Upper lobe of right lung (tissue), 1 donor: Measurements from ENCODE around the gene CDH1. TPM values are rescaled to one million over a fixed set of nuclear protein-coding genes. Genes with fewer than 3 reads are reported as not detected.

Source experiments
- ATAC-seq: fragments of 200-7000 bp; cut with Tn5 transposase; one replicate; pipeline ENCODE4 v1.9.1; 2020; ENCODE audit warnings: mild to moderate bottlenecking, moderate library complexity
- DNase-seq: peaks from one replicate; pipeline ENCODE4 v3.0.0-alpha.2; 2020
- H3K27ac ChIP-seq: fragments of 200-600 bp; one replicate; pipeline ENCODE4 v1.8.0; 2022
- H3K27me3 ChIP-seq: fragments of 200-600 bp; one replicate; pipeline ENCODE4 v1.8.0; 2022; ENCODE audit warnings: mild to moderate bottlenecking
- H3K36me3 ChIP-seq: fragments of 200-600 bp; one replicate; pipeline ENCODE4 v1.8.0; 2022
- H3K4me1 ChIP-seq: fragments of 200-600 bp; one replicate; pipeline ENCODE4 v1.8.0; 2022
- H3K4me3 ChIP-seq: fragments of 200-600 bp; one replicate; pipeline ENCODE4 v1.8.0; 2022; ENCODE audit warnings: mild to moderate bottlenecking
- H3K9me3 ChIP-seq: fragments of 200-600 bp; one replicate; pipeline ENCODE4 v1.8.0; 2022
- CTCF ChIP-seq: fragments of 200-600 bp; IDR thresholded peaks from one replicate; pipeline ENCODE4 v1.8.0; 2022; ENCODE audit warnings: antibody characterized with exemption
- intact Hi-C: fragments of 100-400 bp; cut with DNase I; formaldehyde crosslinking; loops from one replicate; pipeline ENCODE4 v1.11.0; 2022
- total RNA-seq: library from RNA; stranded (reverse); fragmentation: NEBNext Ultra II Directional; extraction: Animal tissue kit (Norgen Biotek cat#: 25700); gene quantifications from one replicate; pipeline ENCODE4 v1.2.1, GENCODE V29; 2021
- donor health status: DM: no; HTN: yes; CAD: no; lungs with severe emphysema.

Gene CDH1
- total RNA-seq, 1 donor from 2014 or later: 128 TPM

GRCh38 chr16:68746951-68747350, 9.9 kb downstream of the CDH1 start:
- DNase-seq (no peak), ATAC-seq (no peak)
- Histone ChIP-seq H3K9me3 (no peaks in the 10 kb centered on the region), H3K27me3 (no peaks in the 10 kb centered on the region), H3K27ac (no peak overlapping the region), H3K4me3 (no peak overlapping the region), H3K4me1 (peaks cover 7% of the 10 kb centered on the region), H3K36me3 (no peaks in the 10 kb centered on the region)
- no peak for TF ChIP-seq CTCF
- intact Hi-C loops: no loop called here

DNA sequence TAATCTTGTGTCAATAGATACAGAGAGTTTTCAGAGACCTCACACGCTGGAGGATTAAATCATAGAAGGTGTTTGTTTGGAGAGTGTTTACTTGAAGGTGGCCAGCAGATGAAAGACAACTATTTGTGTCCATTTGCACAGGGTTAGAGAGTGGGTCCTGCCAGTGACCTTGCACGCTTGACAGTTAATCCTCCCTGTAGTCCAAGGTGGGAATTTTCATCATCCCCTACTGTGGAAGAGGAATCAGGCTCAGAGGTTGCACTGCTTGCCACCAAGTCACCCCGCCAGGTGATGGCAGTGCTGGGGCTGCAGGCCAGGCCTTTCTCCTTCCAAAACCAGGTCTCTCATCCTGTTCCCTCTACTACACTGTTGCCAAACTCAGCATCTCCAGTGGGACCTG, 12.3 kb downstream of the CDH1 start:
- TF ChIP-seq CTCF: no peak
- no peak overlapping the region for H3K4me3 ChIP-seq
- H3K36me3 ChIP-seq: no peaks in the 10 kb centered on the region
- ATAC-seq (no peak), DNase-seq (no peak)
- H3K27ac ChIP-seq: no peak overlapping the region
- no peaks in the 10 kb centered on the region for H3K9me3 ChIP-seq
- intact Hi-C loops: no loop called here
- no peaks in the 10 kb centered on the region for H3K27me3 ChIP-seq
- H3K4me1 ChIP-seq: no peaks in the 10 kb centered on the region

DNA sequence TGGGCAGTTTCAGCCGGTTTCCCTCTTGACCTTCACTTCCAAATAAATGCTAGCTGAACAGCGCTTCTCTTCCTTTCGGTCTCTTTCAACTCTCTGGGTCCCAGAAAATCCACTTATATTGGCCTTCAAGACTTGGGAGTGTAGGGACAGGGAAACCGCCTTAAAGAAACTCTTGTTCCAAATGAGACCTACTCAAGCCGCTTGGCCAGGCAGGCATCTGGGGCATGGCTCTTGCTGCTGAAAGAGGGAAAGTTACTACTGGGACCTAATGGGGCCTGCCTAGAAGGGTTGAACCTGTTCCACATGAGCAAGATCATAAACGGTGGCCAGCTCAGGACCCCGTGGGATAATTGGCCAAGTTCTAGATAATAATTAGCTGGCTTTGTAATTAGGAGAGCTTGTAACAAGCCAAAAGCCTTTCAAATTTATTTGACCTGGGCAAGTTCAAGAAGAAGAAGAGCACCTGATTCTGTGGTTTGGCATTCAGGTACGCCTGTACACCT, 13.2 kb downstream of the CDH1 start:
- peak; percentile 29 for ATAC-seq
- no peaks in the 10 kb centered on the region for H3K36me3 ChIP-seq
- intact Hi-C loops: no loop called here
- H3K27ac ChIP-seq: no peak overlapping the region
- H3K4me1 ChIP-seq: no peaks in the 10 kb centered on the region
- H3K4me3 ChIP-seq: no peak overlapping the region
- TF ChIP-seq CTCF: no peak
- no peak for DNase-seq
- no peaks in the 10 kb centered on the region for H3K27me3 ChIP-seq
- H3K9me3 ChIP-seq: no peaks in the 10 kb centered on the region

DNA sequence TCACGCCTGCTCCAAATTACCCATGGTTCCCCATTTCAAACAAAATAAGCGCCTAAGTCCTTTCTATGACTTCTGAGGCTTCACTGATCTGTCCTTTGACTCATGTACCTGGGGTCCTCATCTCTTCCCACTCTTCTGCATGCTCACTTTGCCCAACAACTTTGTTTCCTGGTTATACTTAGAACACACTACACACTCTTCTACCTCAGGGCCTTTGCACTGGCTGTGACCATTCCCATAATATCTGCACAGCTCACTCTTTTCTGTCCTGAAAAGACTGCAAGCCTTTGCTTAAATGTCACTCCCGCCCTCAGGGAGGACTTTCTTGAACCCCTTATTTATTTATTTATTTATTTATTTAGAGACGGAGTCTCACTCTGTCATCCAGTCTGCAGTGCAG, 14.1 kb downstream of the CDH1 start:
- no peak overlapping the region for H3K27ac ChIP-seq

DNA sequence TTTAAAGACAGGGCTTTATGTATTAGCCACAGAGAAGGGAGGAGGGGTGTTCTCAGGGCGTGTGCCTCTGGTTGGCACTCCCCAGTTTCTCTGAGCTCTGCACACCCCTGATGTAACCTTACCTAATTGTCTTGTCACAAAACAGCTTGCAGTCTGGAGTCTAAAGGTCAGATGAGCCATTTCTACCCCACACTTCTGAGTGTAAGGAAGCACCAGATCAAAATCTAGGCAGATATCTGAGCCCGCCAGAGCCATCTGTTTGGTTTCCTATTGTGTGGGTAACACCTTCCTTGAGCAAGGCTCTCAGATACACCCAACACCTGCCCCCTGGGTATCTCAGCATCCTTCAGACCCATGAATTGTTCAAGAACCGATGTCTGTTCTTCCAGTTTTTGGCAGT, 15.5 kb downstream of the CDH1 start:
- ATAC-seq: no peak
- no peaks in the 10 kb centered on the region for H3K36me3 ChIP-seq
- H3K27ac ChIP-seq: no peak overlapping the region
- TF ChIP-seq CTCF: no peak
- peaks cover 6% of the 10 kb centered on the region for H3K4me1 ChIP-seq
- intact Hi-C loops: no loop called here
- H3K9me3 ChIP-seq: no peaks in the 10 kb centered on the region
- no peak for DNase-seq
- no peak overlapping the region for H3K4me3 ChIP-seq
- H3K27me3 ChIP-seq: no peaks in the 10 kb centered on the region

More for the DNA sequence above, 14.1 kb downstream of the CDH1 start:
- intact Hi-C loops: no loop called here
- no peaks in the 10 kb centered on the region for H3K4me1 ChIP-seq
- H3K27me3 ChIP-seq: no peaks in the 10 kb centered on the region
- TF ChIP-seq CTCF: no peak
- DNase-seq: no peak
- ATAC-seq: no peak
- no peaks in the 10 kb centered on the region for H3K36me3 ChIP-seq
- H3K9me3 ChIP-seq: no peaks in the 10 kb centered on the region
- no peak overlapping the region for H3K4me3 ChIP-seq
